Esophagus muscularis mucosa (tissue), 4 donors: Measurements from ENCODE around the gene GLS2.
"Not testable (repeated sequence)": the region's sequence is repeated elsewhere in the genome, so short reads cannot be mapped to it uniquely, and the experiment has no call there.

Source experiments
- CTCF ChIP-seq, 3 experiments: fragments of 200-600 bp in 2 of 3; fragments of 450-650 bp in 1 of 3; sonication (generic) in 2 of 3; IDR thresholded peaks; one replicate each; pipeline ENCODE4 v1.5.1; 2017 to 2019; ENCODE audit warnings: antibody characterized with exemption in 3 of 3, mild to moderate bottlenecking in 2 of 3, moderate library complexity in 1 of 3
- EP300 ChIP-seq: sonication (generic); formaldehyde crosslinking; IDR thresholded peaks from one replicate; pipeline ENCODE4 v1.6.1; 2017; ENCODE audit warnings: antibody characterized with exemption
- POLR2A ChIP-seq: fragments of 450-650 bp; IDR thresholded peaks from one replicate; pipeline ENCODE4 v1.6.1; 2017; ENCODE audit warnings: antibody characterized with exemption, moderate library complexity, mild to moderate bottlenecking, low read depth
- POLR2AphosphoS5 ChIP-seq, 2 donors: sonication (generic); formaldehyde crosslinking; IDR thresholded peaks; one replicate each; pipeline ENCODE4 v1.6.1; 2017; ENCODE audit warnings: antibody characterized with exemption in 2 of 2

GRCh38 chr12:56499879-56500278, 11.9 kb upstream of the GLS2 start:
- TF ChIP-seq CTCF (IDR thresholded peaks at IDR 0.05); EP300; POLR2A; POLR2AphosphoS5 (IDR thresholded peaks at IDR 0.05): not testable (repeated sequence)
